Immature natural killer cell (primary cell): Measurements from ENCODE around the gene AMPD2. TPM values are rescaled to one million over a fixed set of nuclear protein-coding genes. Genes with fewer than 3 reads are reported as not detected.

ENCODE experiments used
- DNase-seq, 3 donors: peaks; one replicate each; pipeline ENCODE4 v3.0.0; 2022; ENCODE audit warnings: mixed read lengths in 1 of 3
- H3K27ac Mint-ChIP-seq, 6 donors: one replicate each; pipeline ENCODE4 v1.8.0; 2020; ENCODE audit warnings: mixed read lengths in 6 of 6, mild to moderate bottlenecking in 5 of 6, inconsistent platforms in 4 of 6, moderate library complexity in 3 of 6
- H3K27me3 Mint-ChIP-seq, 3 donors: one replicate each; pipeline ENCODE4 v1.8.0; 2020 to 2021; ENCODE audit warnings: low read depth in 3 of 3, mild to moderate bottlenecking in 3 of 3, mixed read lengths in 3 of 3, moderate library complexity in 3 of 3, inconsistent platforms in 1 of 3
- H3K36me3 Mint-ChIP-seq, 3 donors: one replicate each; pipeline ENCODE4 v1.8.0; 2020; ENCODE audit warnings: mixed read lengths in 3 of 3, inconsistent platforms in 2 of 3, mild to moderate bottlenecking in 2 of 3
- H3K4me1 Mint-ChIP-seq, 2 donors: one replicate each; pipeline ENCODE4 v1.8.0; 2020; ENCODE audit warnings: inconsistent platforms in 2 of 2, mild to moderate bottlenecking in 2 of 2, mixed read lengths in 2 of 2, moderate library complexity in 1 of 2
- H3K4me3 Mint-ChIP-seq, 5 donors: one replicate each; pipeline ENCODE4 v1.8.0; 2020; ENCODE audit warnings: mild to moderate bottlenecking in 5 of 5, mixed read lengths in 5 of 5, inconsistent platforms in 3 of 5, moderate library complexity in 3 of 5
- H3K9me3 Mint-ChIP-seq, 6 donors: one replicate each; pipeline ENCODE4 v1.8.0; 2020; ENCODE audit warnings: mild to moderate bottlenecking in 6 of 6, mixed read lengths in 6 of 6, inconsistent platforms in 4 of 6, moderate library complexity in 3 of 6
- polyA plus RNA-seq, 3 donors: library from polyadenylated mRNA; unstranded; fragments of 300-500 nt; fragmentation: Illumina TruSeq; gene quantifications; one replicate each; pipeline ENCODE4 v1.2.3, GENCODE V29; 2021

AMPD2 gene
- polyA plus RNA-seq, 3 donors from 2014 or later, result 14.7 to 40.3 (median 28.3) TPM

- peaks cover 15 to 18% (median 17%) of the 10 kb centered on the region in 3 donors for H3K27me3 Mint-ChIP-seq
- H3K27ac Mint-ChIP-seq, result peak overlapping the region; percentile 86 to 99 (median 96)
- H3K36me3 Mint-ChIP-seq, result no peaks in the 10 kb centered on the region
- no peaks in the 10 kb centered on the region for H3K9me3 Mint-ChIP-seq
- no peak for DNase-seq
- H3K4me1 Mint-ChIP-seq, result peaks cover 48% of the 10 kb centered on the region in 2 donors
- H3K4me3 Mint-ChIP-seq, result peak overlapping the region; percentile 92 to 99 (median 95)
Observed at GRCh38 chr1:109621379-109622136, 1.9 kb downstream of the AMPD2 start.

- peaks cover 15 to 18% (median 17%) of the 10 kb centered on the region in 3 donors for H3K27me3 Mint-ChIP-seq
- no peaks in the 10 kb centered on the region for H3K9me3 Mint-ChIP-seq
- no peak for DNase-seq
- peak overlapping the region; percentile 92 to 99 (median 95) for H3K4me3 Mint-ChIP-seq
- peak overlapping the region; percentile 86 to 99 (median 96) for H3K27ac Mint-ChIP-seq
- peaks cover 0 to under 1% (median 0%) of the 10 kb centered on the region in 3 donors for H3K36me3 Mint-ChIP-seq
- peaks cover 48% of the 10 kb centered on the region in 2 donors for H3K4me1 Mint-ChIP-seq
Observed at GRCh38 chr1:109622137-109622892, 2.7 kb downstream of the AMPD2 start.

- Mint-ChIP-seq H3K36me3 (peaks cover 0 to 6% (median 3%) of the 10 kb centered on the region in 3 donors), H3K4me3 (peak overlapping the region in 4 of 5 donors; percentile 3 to 69 (median 40)), H3K27ac (peak overlapping the region; percentile 55 to 99 (median 96)), H3K4me1 (peaks cover 48% of the 10 kb centered on the region in 2 donors), H3K27me3 (peaks cover 15 to 18% (median 17%) of the 10 kb centered on the region in 3 donors), H3K9me3 (no peaks in the 10 kb centered on the region)
- DNase-seq, result no peak
Observed at GRCh38 chr1:109622895-109623294, 3.3 kb downstream of the AMPD2 start.

GRCh38 chr1:109623601-109624161, 4.0 kb downstream of the AMPD2 start:
- Mint-ChIP-seq H3K4me1 (peaks cover 44% of the 10 kb centered on the region in 2 donors), H3K4me3 (peak overlapping the region in 1 of 5 donors; percentile 51), H3K9me3 (no peaks in the 10 kb centered on the region), H3K36me3 (peaks cover 0 to 12% (median 3%) of the 10 kb centered on the region in 3 donors), H3K27ac (peak overlapping the region in 5 of 6 donors; percentile 54 to 97 (median 85)), H3K27me3 (peaks cover 15 to 18% (median 17%) of the 10 kb centered on the region in 3 donors)
- no peak for DNase-seq

DNA sequence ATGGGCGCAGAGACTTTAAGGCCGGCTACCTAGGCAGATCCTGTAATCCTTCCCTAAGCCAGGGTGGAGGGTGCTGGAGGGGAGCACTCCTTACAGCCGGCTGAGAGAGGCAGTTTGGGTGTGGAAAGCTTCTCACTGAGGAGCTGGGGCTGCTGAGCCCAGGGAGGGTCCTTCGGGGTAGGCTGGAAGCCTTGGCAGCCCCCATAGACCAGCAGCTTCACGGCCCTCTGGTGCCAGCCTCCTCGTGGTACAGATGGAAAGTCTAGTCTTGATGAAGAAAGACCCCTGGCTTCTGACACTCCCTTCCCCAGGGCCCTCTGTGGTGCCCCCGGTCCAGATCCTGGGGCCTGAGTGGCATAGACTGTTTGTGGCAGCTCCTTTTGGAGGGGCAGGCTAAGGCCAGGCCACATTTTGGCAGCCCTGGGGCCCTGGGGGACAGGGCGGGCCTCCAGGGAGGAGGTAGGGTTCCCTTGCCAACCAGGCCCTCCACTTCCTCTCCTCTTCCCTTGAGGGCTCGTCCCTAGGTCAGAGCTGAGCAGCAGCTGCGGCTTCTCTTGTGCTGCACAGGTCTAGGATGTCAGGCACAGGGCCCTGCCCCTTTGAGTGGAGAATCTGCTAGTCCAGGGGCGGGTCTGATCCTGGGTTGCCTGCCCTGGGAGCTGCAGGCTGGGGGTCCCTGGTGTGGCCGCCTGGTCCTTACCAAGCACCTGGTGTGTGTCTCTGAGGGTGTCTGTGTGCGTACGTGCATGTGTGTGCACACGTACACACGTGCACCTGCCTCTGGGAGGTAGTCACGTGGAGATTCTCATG, 4.8 kb downstream of the AMPD2 start:
- peak overlapping the region in 4 of 6 donors; percentile 26 to 49 (median 42) for H3K27ac Mint-ChIP-seq

GRCh38 chr1:109625176-109625575, 5.5 kb downstream of the AMPD2 start:
- Mint-ChIP-seq H3K27ac (peak overlapping the region in 1 of 6 donors; percentile 40), H3K36me3 (peaks cover 0 to 22% (median 11%) of the 10 kb centered on the region in 3 donors), H3K4me3 (no peak overlapping the region), H3K4me1 (peaks cover 29 to 30% of the 10 kb centered on the region in 2 donors), H3K27me3 (peaks cover 7 to 8% (median 8%) of the 10 kb centered on the region in 3 donors), H3K9me3 (no peaks in the 10 kb centered on the region)
- no peak for DNase-seq

More for the DNA sequence above, 4.8 kb downstream of the AMPD2 start:
- H3K9me3 Mint-ChIP-seq, result no peaks in the 10 kb centered on the region
- H3K36me3 Mint-ChIP-seq, result peaks cover 0 to 15% (median 5%) of the 10 kb centered on the region in 3 donors
- no peak for DNase-seq
- peaks cover 37% of the 10 kb centered on the region in 2 donors for H3K4me1 Mint-ChIP-seq
- H3K27me3 Mint-ChIP-seq, result peaks cover 15 to 16% (median 15%) of the 10 kb centered on the region in 3 donors
- no peak overlapping the region for H3K4me3 Mint-ChIP-seq

- H3K36me3 Mint-ChIP-seq, result peaks cover 0 to 23% (median 11%) of the 10 kb centered on the region in 3 donors
- peaks cover 22 to 25% of the 10 kb centered on the region in 2 donors for H3K4me1 Mint-ChIP-seq
- H3K9me3 Mint-ChIP-seq, result no peaks in the 10 kb centered on the region
- H3K27ac Mint-ChIP-seq, result peak overlapping the region in 1 of 6 donors; percentile 76
- DNase-seq, result no peak
- H3K4me3 Mint-ChIP-seq, result no peak overlapping the region
- peaks cover 2 to 3% (median 2%) of the 10 kb centered on the region in 3 donors for H3K27me3 Mint-ChIP-seq
Observed at GRCh38 chr1:109625601-109626560, 6.2 kb downstream of the AMPD2 start.

GRCh38 chr1:109626682-109627408, 7.2 kb downstream of the AMPD2 start:
- H3K36me3 Mint-ChIP-seq, result peaks cover 1 to 29% (median 11%) of the 10 kb centered on the region in 3 donors
- no peak for DNase-seq

DNA sequence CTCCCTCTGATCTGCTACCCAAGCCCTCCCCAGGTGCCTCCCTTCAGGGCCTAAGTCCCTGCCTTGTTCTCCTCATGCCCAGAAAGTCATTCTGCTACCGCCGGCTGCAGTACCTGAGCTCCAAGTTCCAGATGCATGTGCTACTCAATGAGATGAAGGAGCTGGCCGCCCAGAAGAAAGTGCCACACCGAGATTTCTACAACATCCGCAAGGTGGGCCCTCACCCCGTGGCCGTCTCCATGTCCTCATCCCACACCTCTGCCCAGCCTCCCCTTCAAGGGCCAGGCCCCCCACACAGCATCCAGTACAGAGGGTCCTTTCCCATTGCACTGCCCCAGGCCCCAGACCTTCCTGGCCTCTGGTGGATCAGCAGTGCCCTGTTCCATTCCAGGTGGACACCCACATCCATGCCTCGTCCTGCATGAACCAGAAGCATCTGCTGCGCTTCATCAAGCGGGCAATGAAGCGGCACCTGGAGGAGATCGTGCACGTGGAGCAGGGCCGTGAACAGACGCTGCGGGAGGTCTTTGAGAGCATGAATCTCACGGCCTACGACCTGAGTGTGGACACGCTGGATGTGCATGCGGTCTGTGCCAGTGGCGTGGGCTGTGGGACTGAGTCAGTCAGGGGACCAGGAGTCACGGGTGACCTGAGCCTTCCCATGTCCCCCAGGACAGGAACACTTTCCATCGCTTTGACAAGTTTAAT, 8.2 kb downstream of the AMPD2 start:
- Mint-ChIP-seq H3K4me3 (no peak overlapping the region), H3K27ac (peak overlapping the region in 3 of 6 donors; percentile 7 to 67 (median 49)), H3K9me3 (no peaks in the 10 kb centered on the region), H3K36me3 (peaks cover 4 to 32% (median 11%) of the 10 kb centered on the region in 3 donors), H3K4me1 (peaks cover 3 to 8% of the 10 kb centered on the region in 2 donors), H3K27me3 (no peaks in the 10 kb centered on the region)
- DNase-seq, result no peak

More at GRCh38 chr1:109626682-109627408, 7.2 kb downstream of the AMPD2 start:
- Mint-ChIP-seq H3K27ac (peak overlapping the region in 1 of 6 donors; percentile 76), H3K4me1 (peaks cover 13 to 17% of the 10 kb centered on the region in 2 donors), H3K27me3 (no peaks in the 10 kb centered on the region), H3K4me3 (no peak overlapping the region), H3K9me3 (no peaks in the 10 kb centered on the region)

DNA sequence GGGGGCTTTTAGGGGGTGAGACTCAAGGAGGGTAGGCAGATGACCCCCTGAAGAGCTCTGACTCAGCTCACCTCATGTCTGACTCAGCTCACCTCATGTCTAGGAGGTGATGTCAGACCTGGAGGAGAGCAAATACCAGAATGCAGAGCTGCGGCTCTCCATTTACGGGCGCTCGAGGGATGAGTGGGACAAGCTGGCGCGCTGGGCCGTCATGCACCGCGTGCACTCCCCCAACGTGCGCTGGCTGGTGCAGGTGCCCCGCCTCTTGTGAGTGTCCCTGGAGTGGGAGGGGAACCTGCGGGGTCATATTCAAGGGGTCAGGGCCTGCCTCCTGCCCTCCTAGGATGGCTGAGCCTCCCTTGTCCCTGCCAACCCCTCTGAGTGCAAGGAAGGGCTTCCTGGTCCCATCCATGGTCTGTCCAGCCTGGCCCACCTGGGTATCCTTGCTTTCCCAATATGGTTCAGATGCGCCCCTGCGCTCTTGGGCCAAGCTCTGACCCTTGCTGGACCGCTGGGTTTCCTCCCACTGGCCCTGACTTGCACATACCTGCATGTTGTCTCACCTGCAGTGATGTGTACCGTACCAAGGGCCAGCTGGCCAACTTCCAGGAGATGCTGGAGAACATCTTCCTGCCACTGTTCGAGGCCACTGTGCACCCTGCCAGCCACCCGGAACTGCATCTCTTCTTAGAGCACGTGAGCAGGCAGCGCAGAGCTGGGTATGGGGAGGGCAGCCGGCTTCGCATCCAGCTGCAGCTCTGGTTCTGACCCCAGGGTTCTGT, 9.1 kb downstream of the AMPD2 start:
- Mint-ChIP-seq H3K4me3 (no peak overlapping the region), H3K27me3 (no peaks in the 10 kb centered on the region), H3K27ac (peak overlapping the region in 1 of 6 donors; percentile 16), H3K4me1 (peaks cover 0 to 2% of the 10 kb centered on the region in 2 donors), H3K9me3 (no peaks in the 10 kb centered on the region), H3K36me3 (peaks cover 4 to 32% (median 11%) of the 10 kb centered on the region in 3 donors)
- DNase-seq, result no peak
